Activated CD8-positive, alpha-beta T cell treated with anti-CD3 and anti-CD28 coated beads for 36 hours (primary cell): ENCODE results near the gene TRIM47. TPM values are rescaled to one million over a fixed set of nuclear protein-coding genes. Genes with fewer than 3 reads are reported as not detected.
A peak's percentile ranks its signal among the peaks of the same experiment; 100 is the strongest.

ENCODE experiments used
- ATAC-seq: fragments of 200-7000 bp; cut with Tn5 transposase; one replicate; pipeline ENCODE4 v1.10.0; 2021; ENCODE audit warnings: mild to moderate bottlenecking, moderate library complexity
- CTCF ChIA-PET: fragments of 350-600 bp; sonication (Branson Sonifier 250); formaldehyde crosslinking; loops from one replicate; lab custom pipeline; 2021; ENCODE audit warnings: antibody characterized with exemption; lab: Charles Lee
- POLR2A ChIA-PET: fragments of 350-600 bp; sonication (Branson Sonifier 250); formaldehyde crosslinking; loops from one replicate; lab custom pipeline; 2021; ENCODE audit warnings: antibody characterized with exemption; lab: Charles Lee
- DNase-seq: peaks from one replicate; pipeline ENCODE4 v3.0.0-alpha.2; 2020
- H3K27ac Mint-ChIP-seq: one replicate; pipeline ENCODE4 v1.8.0; 2021; ENCODE audit warnings: mild to moderate bottlenecking, mixed read lengths
- H3K27me3 Mint-ChIP-seq: one replicate; pipeline ENCODE4 v1.8.0; 2021; ENCODE audit warnings: mixed read lengths
- H3K36me3 Mint-ChIP-seq: one replicate; pipeline ENCODE4 v1.8.0; 2021; ENCODE audit warnings: low read depth, mixed read lengths
- H3K4me1 Mint-ChIP-seq: one replicate; pipeline ENCODE4 v1.8.0; 2021; ENCODE audit warnings: low read depth, mixed read lengths
- H3K4me3 Mint-ChIP-seq: one replicate; pipeline ENCODE4 v1.8.0; 2021; ENCODE audit warnings: mild to moderate bottlenecking, moderate library complexity, mixed read lengths
- H3K9me3 Mint-ChIP-seq: one replicate; pipeline ENCODE4 v1.8.0; 2021; ENCODE audit warnings: mixed read lengths
- CTCF ChIP-seq: fragments of 200-600 bp; IDR thresholded peaks from one replicate; pipeline ENCODE4 v1.8.0; 2022; ENCODE audit warnings: antibody characterized with exemption, mild to moderate bottlenecking
- intact Hi-C: fragments of 100-400 bp; cut with micrococcal nuclease; formaldehyde crosslinking; loops from one replicate; pipeline ENCODE4 v1.10.0; 2022
- total RNA-seq, 2 experiments: library from RNA; stranded (reverse); gene quantifications; one replicate each; pipeline ENCODE4 v1.2.3, GENCODE V29; 2021

Gene TRIM47
- total RNA-seq, 2 experiments from 2014 or later, result 16.6 to 16.8 TPM

- no peaks in the 10 kb centered on the region for H3K9me3 Mint-ChIP-seq
- ChIA-PET CTCF (interaction anchor here (0.8 to 9.8 kb wide), 7 partner anchors 11 to 386 kb away, joined by 3 to 78 read pairs (median 5); partner anchors contain the start of genes CDK3, MRPL38 and TRIM47), POLR2A (interaction anchor here (1.3 to 9.5 kb wide), 4 partner anchors 10 to 117 kb away, joined by 3 to 100 read pairs (median 8); partner anchors contain the start of genes MRPL38 and TRIM47)
- peaks cover 28% of the 10 kb centered on the region for H3K4me1 Mint-ChIP-seq
- ATAC-seq, result no peak
- H3K4me3 Mint-ChIP-seq, result peak overlapping the region; percentile 48
- TF ChIP-seq CTCF, result no peak
- peaks cover 23% of the 10 kb centered on the region for H3K36me3 Mint-ChIP-seq
- DNase-seq, result no peak
- no peaks in the 10 kb centered on the region for H3K27me3 Mint-ChIP-seq
- intact Hi-C loops, result no loop called here
- peak overlapping the region; percentile 56 for H3K27ac Mint-ChIP-seq
Observed at GRCh38 chr17:75893305-75894048, 15.1 kb upstream of the TRIM47 start.

DNA sequence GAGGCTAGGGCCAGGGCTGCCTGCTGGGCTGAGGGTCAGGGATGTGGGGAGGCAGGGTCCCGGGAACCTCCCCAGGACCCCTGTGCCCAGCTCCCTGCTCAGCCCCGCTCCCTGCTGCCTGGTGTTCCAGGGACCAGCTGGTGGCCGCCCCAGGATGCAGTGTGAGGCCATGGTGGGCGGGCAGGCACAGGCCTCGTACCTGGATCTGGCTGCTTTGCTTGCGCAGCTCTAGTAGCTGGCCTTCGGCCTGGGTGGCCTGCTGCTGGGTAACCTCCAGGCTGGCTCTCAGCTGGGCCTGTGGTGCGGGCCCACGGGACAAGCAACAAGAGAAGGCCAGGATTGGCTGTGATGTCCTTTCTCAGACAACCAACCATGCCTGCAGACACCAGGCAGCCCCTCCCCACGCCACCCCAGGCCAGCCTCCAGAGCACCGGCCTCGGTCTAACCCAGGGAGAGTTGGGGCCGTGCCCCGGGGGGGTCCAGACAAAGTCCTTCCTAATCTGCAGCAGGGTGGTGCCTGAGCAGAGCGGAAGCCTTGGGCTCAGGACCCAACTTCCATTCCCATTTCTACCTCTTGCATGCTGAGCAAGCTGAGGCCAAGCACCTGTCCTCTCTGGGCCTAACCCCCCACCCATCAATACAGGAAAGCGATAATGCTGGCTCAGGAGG is 14.3 kb upstream of the TRIM47 start:
- no peak for DNase-seq
- Mint-ChIP-seq H3K9me3 (no peaks in the 10 kb centered on the region), H3K27ac (no peak overlapping the region), H3K4me3 (no peak overlapping the region), H3K27me3 (no peaks in the 10 kb centered on the region), H3K36me3 (peaks cover 22% of the 10 kb centered on the region), H3K4me1 (peaks cover 26% of the 10 kb centered on the region)
- intact Hi-C loops, result no loop called here
- POLR2A ChIA-PET, result interaction anchor here (1.1 to 9.5 kb wide), 7 partner anchors 9 to 117 kb away, joined by 3 to 100 read pairs (median 4); partner anchors contain the start of genes MRPL38 and TRIM47
- CTCF ChIA-PET, result interaction anchor here (1.0 to 9.8 kb wide), 6 partner anchors 10 to 387 kb away, joined by 3 to 78 read pairs (median 5); partner anchors contain the start of genes CDK3, MRPL38 and TRIM47
- ATAC-seq, result no peak
- TF ChIP-seq CTCF, result no peak

GRCh38 chr17:75891605-75892555 is 13.5 kb upstream of the TRIM47 start:
- Mint-ChIP-seq H3K27me3 (no peaks in the 10 kb centered on the region), H3K36me3 (peaks cover 18% of the 10 kb centered on the region), H3K4me1 (peaks cover 22% of the 10 kb centered on the region), H3K9me3 (no peaks in the 10 kb centered on the region), H3K27ac (no peak overlapping the region), H3K4me3 (no peak overlapping the region)
- TF ChIP-seq CTCF, result no peak
- DNase-seq (no peak), ATAC-seq (no peak)
- intact Hi-C loops, result no loop called here
- CTCF ChIA-PET, result interaction anchor here (1.4 to 9.8 kb wide), 2 partner anchors 15 to 388 kb away, joined by 4 to 78 read pairs; partner anchors contain the start of gene TRIM47
- POLR2A ChIA-PET, result interaction anchor here (1.1 to 9.5 kb wide), 8 partner anchors 10 to 116 kb away, joined by 3 to 100 read pairs (median 4); partner anchors contain the start of genes MRPL38 and TRIM47

DNA sequence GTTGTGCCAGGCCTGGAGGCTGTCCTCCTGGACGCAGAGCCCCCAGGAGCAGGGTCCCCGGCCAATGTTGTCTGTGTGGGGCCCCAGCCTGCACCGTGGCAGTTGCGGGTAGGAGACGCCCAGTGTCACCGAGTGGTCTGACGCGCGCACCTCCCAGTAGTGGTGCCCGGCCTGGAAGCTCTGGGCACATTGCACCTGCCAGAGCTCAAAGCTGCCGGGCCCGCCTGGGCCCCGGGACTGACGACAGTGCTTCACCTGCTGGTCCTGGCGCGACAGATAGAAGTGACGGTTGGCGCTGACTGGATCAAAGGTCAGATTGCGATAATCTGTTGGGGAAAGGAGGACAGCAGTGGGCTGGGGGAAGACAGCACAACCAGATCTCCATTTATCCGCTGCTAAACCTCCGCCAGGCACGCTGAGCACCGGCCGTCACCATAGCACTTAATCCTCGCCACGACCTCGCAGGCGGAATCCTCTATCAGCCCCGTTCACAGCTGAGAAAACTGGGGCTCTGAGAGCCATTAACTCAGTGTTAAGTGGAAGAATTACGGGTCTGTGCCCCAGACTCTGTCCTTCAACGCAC is 12.7 kb upstream of the TRIM47 start:
- Mint-ChIP-seq H3K4me1 (peaks cover 22% of the 10 kb centered on the region), H3K9me3 (no peaks in the 10 kb centered on the region), H3K36me3 (peaks cover 18% of the 10 kb centered on the region), H3K27ac (no peak overlapping the region), H3K27me3 (no peaks in the 10 kb centered on the region), H3K4me3 (no peak overlapping the region)
- CTCF ChIA-PET, result interaction anchor here (1.3 to 9.8 kb wide), 3 partner anchors 13 to 30 kb away, joined by 3 to 78 read pairs (median 8); partner anchors contain the start of gene TRIM47
- TF ChIP-seq CTCF, result no peak
- intact Hi-C loops, result no loop called here
- ATAC-seq (no peak), DNase-seq (no peak)
- POLR2A ChIA-PET, result interaction anchor here (1.1 to 1.8 kb wide), 4 partner anchors 9 to 35 kb away, joined by 3 to 4 read pairs (median 4); no protein-coding TSS in a partner anchor
